ENCODE measurements around the gene RIMBP2.

- TF ChIP-seq, protein P1, sequence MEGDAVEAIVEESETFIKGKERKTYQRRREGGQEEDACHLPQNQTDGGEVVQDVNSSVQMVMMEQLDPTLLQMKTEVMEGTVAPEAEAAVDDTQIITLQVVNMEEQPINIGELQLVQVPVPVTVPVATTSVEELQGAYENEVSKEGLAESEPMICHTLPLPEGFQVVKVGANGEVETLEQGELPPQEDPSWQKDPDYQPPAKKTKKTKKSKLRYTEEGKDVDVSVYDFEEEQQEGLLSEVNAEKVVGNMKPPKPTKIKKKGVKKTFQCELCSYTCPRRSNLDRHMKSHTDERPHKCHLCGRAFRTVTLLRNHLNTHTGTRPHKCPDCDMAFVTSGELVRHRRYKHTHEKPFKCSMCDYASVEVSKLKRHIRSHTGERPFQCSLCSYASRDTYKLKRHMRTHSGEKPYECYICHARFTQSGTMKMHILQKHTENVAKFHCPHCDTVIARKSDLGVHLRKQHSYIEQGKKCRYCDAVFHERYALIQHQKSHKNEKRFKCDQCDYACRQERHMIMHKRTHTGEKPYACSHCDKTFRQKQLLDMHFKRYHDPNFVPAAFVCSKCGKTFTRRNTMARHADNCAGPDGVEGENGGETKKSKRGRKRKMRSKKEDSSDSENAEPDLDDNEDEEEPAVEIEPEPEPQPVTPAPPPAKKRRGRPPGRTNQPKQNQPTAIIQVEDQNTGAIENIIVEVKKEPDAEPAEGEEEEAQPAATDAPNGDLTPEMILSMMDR (IDR thresholded peaks at IDR 0.05; ENCODE audit: poor library complexity, severe bottlenecking): no peak
- TF ChIP-seq RAD21 (conservative IDR thresholded peaks at IDR 0.05) (no peak), POLR2AphosphoS5 (IDR thresholded peaks at IDR 0.05) (no peak), TAF1 (IDR thresholded peaks at IDR 0.05; ENCODE audit: low read depth) (no peak), EZH2 (IDR thresholded peaks at IDR 0.05; ENCODE audit: borderline replicate concordance, insufficient read depth, low read length, poor library complexity, severe bottlenecking) (no peak), MXI1 (conservative IDR thresholded peaks at IDR 0.05; ENCODE audit: poor library complexity, severe bottlenecking) (no peak), EP300 (conservative IDR thresholded peaks at IDR 0.05; ENCODE audit: poor library complexity, severe bottlenecking) (no peak), SMC3 (conservative IDR thresholded peaks at IDR 0.05; ENCODE audit: poor library complexity) (no peak)
- TF ChIP-seq, protein P2, sequence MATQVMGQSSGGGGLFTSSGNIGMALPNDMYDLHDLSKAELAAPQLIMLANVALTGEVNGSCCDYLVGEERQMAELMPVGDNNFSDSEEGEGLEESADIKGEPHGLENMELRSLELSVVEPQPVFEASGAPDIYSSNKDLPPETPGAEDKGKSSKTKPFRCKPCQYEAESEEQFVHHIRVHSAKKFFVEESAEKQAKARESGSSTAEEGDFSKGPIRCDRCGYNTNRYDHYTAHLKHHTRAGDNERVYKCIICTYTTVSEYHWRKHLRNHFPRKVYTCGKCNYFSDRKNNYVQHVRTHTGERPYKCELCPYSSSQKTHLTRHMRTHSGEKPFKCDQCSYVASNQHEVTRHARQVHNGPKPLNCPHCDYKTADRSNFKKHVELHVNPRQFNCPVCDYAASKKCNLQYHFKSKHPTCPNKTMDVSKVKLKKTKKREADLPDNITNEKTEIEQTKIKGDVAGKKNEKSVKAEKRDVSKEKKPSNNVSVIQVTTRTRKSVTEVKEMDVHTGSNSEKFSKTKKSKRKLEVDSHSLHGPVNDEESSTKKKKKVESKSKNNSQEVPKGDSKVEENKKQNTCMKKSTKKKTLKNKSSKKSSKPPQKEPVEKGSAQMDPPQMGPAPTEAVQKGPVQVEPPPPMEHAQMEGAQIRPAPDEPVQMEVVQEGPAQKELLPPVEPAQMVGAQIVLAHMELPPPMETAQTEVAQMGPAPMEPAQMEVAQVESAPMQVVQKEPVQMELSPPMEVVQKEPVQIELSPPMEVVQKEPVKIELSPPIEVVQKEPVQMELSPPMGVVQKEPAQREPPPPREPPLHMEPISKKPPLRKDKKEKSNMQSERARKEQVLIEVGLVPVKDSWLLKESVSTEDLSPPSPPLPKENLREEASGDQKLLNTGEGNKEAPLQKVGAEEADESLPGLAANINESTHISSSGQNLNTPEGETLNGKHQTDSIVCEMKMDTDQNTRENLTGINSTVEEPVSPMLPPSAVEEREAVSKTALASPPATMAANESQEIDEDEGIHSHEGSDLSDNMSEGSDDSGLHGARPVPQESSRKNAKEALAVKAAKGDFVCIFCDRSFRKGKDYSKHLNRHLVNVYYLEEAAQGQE (IDR thresholded peaks at IDR 0.05; ENCODE audit: borderline replicate concordance): no peak
These were observed 178.4 kb downstream of the RIMBP2 start for GRCh38 chr12:130537655-130538054.

Data from neural cell (in vitro differentiated cells).